ENCODE results near the gene FALEC.
A peak's percentile ranks its signal among the peaks of the same experiment; 100 is the strongest.

Gene FALEC

DNA sequence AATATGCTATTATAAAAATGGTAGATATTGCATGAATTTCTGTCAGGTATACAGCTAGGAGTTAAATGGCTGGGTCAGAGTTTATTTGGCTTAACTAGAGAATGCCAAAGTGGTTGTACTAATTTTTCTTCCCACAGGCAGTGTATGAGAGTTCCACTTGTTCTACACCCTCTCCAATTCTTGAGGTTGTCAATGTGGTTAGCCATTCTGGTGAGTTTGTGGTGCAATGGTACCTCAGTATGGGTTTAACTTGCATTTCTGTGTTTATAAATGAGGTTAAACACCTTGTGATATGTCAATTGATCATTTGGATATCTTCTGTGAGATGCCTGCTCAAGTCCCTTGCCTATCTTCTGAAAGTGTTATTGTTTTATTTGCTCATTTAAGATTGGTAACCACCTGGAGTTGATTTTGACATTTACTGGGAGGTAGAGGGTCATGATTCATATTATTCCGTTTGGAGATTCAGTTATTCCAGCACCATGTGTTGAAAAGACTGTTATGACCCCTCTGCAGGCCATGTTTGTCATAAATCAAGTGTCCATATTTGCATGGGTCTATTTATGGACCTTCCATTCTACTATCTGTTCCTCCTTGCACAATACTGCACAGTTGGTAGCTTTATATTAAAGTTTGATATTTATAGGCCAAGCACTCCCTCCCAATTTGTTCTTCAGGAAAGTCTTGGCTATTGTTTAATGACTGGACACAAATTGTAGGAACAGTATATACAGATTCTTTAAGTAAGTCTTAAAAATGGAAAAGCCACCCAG, 5.8 kb downstream of the FALEC start:
- TF ChIP-seq, protein P1, sequence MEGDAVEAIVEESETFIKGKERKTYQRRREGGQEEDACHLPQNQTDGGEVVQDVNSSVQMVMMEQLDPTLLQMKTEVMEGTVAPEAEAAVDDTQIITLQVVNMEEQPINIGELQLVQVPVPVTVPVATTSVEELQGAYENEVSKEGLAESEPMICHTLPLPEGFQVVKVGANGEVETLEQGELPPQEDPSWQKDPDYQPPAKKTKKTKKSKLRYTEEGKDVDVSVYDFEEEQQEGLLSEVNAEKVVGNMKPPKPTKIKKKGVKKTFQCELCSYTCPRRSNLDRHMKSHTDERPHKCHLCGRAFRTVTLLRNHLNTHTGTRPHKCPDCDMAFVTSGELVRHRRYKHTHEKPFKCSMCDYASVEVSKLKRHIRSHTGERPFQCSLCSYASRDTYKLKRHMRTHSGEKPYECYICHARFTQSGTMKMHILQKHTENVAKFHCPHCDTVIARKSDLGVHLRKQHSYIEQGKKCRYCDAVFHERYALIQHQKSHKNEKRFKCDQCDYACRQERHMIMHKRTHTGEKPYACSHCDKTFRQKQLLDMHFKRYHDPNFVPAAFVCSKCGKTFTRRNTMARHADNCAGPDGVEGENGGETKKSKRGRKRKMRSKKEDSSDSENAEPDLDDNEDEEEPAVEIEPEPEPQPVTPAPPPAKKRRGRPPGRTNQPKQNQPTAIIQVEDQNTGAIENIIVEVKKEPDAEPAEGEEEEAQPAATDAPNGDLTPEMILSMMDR (IDR thresholded peaks at IDR 0.05), result no peak

DNA sequence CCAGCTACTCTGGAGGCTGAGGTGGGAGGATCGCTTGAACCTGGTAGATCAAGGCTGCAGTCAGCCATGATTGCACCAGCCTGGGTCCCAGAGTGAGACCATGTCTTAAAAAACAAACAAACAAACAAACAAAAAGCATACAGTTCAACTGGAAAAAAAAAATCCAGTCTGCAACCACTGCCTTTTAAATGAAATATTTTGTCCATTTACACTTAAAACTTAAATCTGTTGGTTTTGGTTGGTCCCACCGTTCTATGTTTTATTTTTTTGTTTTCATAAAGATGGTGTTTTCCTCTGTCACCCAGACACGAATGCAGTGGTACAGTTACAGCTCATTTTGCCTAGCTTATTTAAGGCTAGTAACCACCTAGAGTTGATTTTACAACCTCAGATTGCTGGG, 9.8 kb downstream of the FALEC start:
- TF ChIP-seq, protein P1 (IDR thresholded peaks at IDR 0.05), result no peak

DNA sequence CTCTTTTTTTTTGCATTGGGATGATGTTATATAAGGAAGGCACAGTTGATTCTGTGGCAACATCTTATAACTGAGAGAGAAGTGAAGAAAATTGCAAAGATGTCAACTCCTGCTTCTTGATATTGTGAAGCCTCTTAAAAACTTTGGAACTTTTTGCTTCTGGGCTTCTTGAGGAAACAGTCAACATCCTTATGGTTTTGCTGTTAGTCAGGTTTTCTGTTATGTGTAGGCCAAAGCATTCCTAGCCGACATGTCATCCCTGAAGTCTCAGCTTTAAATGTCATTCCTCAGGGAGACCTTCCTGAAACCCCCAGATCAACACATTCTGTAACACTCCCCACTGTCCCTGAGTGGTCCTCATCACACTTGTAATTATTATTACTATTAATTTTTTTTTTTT, 12.6 kb downstream of the FALEC start:
- TF ChIP-seq, protein P1 (IDR thresholded peaks at IDR 0.05), result no peak

DNA sequence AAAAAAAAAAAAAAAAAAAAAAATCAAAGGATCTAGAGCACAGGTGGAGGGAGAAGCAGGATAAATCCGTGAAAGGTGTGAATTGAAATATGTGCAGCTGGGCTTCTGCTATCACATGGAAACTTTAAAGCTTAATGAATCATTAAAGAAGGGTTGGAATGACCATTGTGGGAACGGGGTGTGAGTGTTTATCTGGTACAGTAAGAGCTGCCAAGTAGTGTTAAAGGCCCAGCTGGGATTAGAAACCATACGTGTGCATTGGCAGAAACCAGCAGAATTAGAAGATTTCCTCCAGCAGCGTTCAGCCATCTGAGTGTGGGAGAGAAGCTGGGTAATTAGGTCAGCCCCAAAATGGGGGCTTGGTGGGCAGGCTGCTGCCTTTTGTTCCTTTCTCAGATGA, 13.5 kb downstream of the FALEC start:
- TF ChIP-seq, protein P1 (IDR thresholded peaks at IDR 0.05), result no peak

GRCh38 chr1:150530491-150531159, 15.1 kb downstream of the FALEC start:
- TF ChIP-seq, protein P1 (IDR thresholded peaks at IDR 0.05), result no peak

- TF ChIP-seq, protein P1 (IDR thresholded peaks at IDR 0.05), result peak; percentile 20; the same call in 1 of the 2 replicates
Measured at GRCh38 chr1:150532860-150533259, 17.3 kb downstream of the FALEC start.

DNA sequence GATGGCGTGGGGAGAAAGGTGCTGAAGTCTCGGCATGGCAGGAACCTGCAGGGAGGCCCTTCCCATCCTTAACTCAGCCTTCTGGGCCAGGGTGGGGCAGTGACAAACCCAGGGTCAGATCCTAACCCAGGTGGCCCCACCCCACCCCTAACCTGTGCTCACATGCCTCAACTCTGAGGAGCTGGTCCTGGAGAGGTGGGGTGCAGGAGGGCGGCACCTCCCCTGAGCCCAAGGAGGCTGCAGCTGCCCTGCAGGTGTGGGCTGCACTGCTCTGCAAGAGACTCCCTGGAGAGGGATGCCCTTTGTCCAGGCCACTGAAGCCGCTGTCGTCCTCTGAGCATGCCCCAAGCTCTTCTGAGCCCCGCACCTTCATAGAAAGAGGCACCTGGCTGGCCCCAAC, 18.4 kb downstream of the FALEC start:
- TF ChIP-seq, protein P1 (IDR thresholded peaks at IDR 0.05), result no peak
